ENCODE measurements around the gene TARS2. TPM values are rescaled to one million over a fixed set of nuclear protein-coding genes. Genes with fewer than 3 reads are reported as not detected.

Gene TARS2
- total RNA-seq, 2 donors from 2014 or later = 11.6 to 13.5 TPM

GRCh38 chr1:150498342-150498741 is 11.1 kb downstream of the TARS2 start:
- no peak for TF ChIP-seq CTCF (IDR thresholded peaks at IDR 0.05)
- Histone ChIP-seq H3K27me3 (replicated peaks; ENCODE audit: insufficient read depth) (no peaks in the 10 kb centered on the region), H3K27ac (no peak overlapping the region), H3K36me3 (peaks cover 11% of the 10 kb centered on the region), H3K4me1 (ENCODE audit: control insufficient read depth in 1 of 2, low read depth in 2 of 2) (no peaks in the 10 kb centered on the region), H3K9me3 (no peaks in the 10 kb centered on the region), H3K4me3 (no peak overlapping the region)
- DNase-seq (ENCODE audit: low spot score) (no peak), ATAC-seq (ENCODE audit: insufficient number of reproducible peaks, low FRiP score, low read depth) (no peak)

- TF ChIP-seq CTCF (IDR thresholded peaks at IDR 0.05) = no peak
- no peak for DNase-seq (ENCODE audit: low spot score)
- ATAC-seq (ENCODE audit: insufficient number of reproducible peaks, low FRiP score, low read depth) = no peak
These were observed 18.2 kb downstream of the TARS2 start for GRCh38 chr1:150505431-150505830.

GRCh38 chr1:150507912-150508864 is 21.0 kb downstream of the TARS2 start, which contains the start of gene ECM1:
ECM1 (plus strand) TSS chr1:150508109; CDS start chr1:150508210, 101 bp downstream.
- H3K36me3 ChIP-seq = peaks cover 19% of the 10 kb centered on the region
- H3K27ac ChIP-seq = peak within 1 kb of the TSS in 1 of 2 donors; percentile 71
- H3K4me1 ChIP-seq (ENCODE audit: control insufficient read depth in 1 of 2, low read depth in 2 of 2) = peaks cover 0 to 3% of the 10 kb centered on the region in 2 donors
- H3K27me3 ChIP-seq (replicated peaks; ENCODE audit: insufficient read depth) = no peaks in the 10 kb centered on the region
- DNase-seq (ENCODE audit: low spot score) = peak; percentile 12
- no peak for ATAC-seq (ENCODE audit: insufficient number of reproducible peaks, low FRiP score, low read depth)
- no peaks in the 10 kb centered on the region for H3K9me3 ChIP-seq
- peak within 1 kb of the TSS; percentile 60 for H3K4me3 ChIP-seq
- no peak for TF ChIP-seq CTCF (IDR thresholded peaks at IDR 0.05)

More at GRCh38 chr1:150505431-150505830, 18.2 kb downstream of the TARS2 start:
- Histone ChIP-seq H3K4me1 (ENCODE audit: control insufficient read depth in 1 of 2, low read depth in 2 of 2) (peaks cover 0 to 3% of the 10 kb centered on the region in 2 donors), H3K36me3 (peaks cover 19% of the 10 kb centered on the region), H3K27me3 (replicated peaks; ENCODE audit: insufficient read depth) (no peaks in the 10 kb centered on the region), H3K9me3 (no peaks in the 10 kb centered on the region), H3K4me3 (no peak overlapping the region), H3K27ac (no peak overlapping the region)

GRCh38 chr1:150508982-150509381 is 21.8 kb downstream of the TARS2 start:
- Histone ChIP-seq H3K36me3 (peaks cover 18% of the 10 kb centered on the region), H3K4me1 (ENCODE audit: control insufficient read depth in 1 of 2, low read depth in 2 of 2) (peaks cover 0 to 3% of the 10 kb centered on the region in 2 donors), H3K4me3 (no peak overlapping the region), H3K27ac (no peak overlapping the region), H3K27me3 (replicated peaks; ENCODE audit: insufficient read depth) (no peaks in the 10 kb centered on the region), H3K9me3 (no peaks in the 10 kb centered on the region)
- TF ChIP-seq CTCF (IDR thresholded peaks at IDR 0.05) = no peak
- DNase-seq (ENCODE audit: low spot score) = no peak
- no peak for ATAC-seq (ENCODE audit: insufficient number of reproducible peaks, low FRiP score, low read depth)

GRCh38 chr1:150511551-150511950 is 24.3 kb downstream of the TARS2 start:
- H3K4me3 ChIP-seq = no peak overlapping the region
- no peak for ATAC-seq (ENCODE audit: insufficient number of reproducible peaks, low FRiP score, low read depth)
- TF ChIP-seq CTCF (IDR thresholded peaks at IDR 0.05) = no peak
- no peaks in the 10 kb centered on the region for H3K27me3 ChIP-seq (replicated peaks; ENCODE audit: insufficient read depth)
- H3K36me3 ChIP-seq = peaks cover 5% of the 10 kb centered on the region
- H3K4me1 ChIP-seq (ENCODE audit: control insufficient read depth in 1 of 2, low read depth in 2 of 2) = peaks cover 7 to 14% of the 10 kb centered on the region in 2 donors
- H3K9me3 ChIP-seq = no peaks in the 10 kb centered on the region
- no peak overlapping the region for H3K27ac ChIP-seq
- DNase-seq (ENCODE audit: low spot score) = no peak

Data from thoracic aorta (tissue), 2 donors.